Peyer's patch (tissue), 4 donors: Measurements from ENCODE around the gene FBN3.

Experiments
- POLR2A ChIP-seq, 2 donors: fragments of 450-650 bp; IDR thresholded peaks; one replicate each; pipeline ENCODE4 v1.5.1; 2017; ENCODE audit warnings: antibody characterized with exemption in 2 of 2, mild to moderate bottlenecking in 2 of 2, moderate library complexity in 2 of 2
- TF ChIP-seq, protein P1 (sequence below), 6 experiments: fragments of 450-650 bp in 4 of 6; fragments of 200-600 bp in 2 of 6; sonication (generic) in 1 of 6; IDR thresholded peaks; one replicate each; pipeline ENCODE4 v1.5.1; 2017 to 2019; ENCODE audit warnings: antibody characterized with exemption in 6 of 6, mild to moderate bottlenecking in 3 of 6, moderate library complexity in 1 of 6

DNA sequence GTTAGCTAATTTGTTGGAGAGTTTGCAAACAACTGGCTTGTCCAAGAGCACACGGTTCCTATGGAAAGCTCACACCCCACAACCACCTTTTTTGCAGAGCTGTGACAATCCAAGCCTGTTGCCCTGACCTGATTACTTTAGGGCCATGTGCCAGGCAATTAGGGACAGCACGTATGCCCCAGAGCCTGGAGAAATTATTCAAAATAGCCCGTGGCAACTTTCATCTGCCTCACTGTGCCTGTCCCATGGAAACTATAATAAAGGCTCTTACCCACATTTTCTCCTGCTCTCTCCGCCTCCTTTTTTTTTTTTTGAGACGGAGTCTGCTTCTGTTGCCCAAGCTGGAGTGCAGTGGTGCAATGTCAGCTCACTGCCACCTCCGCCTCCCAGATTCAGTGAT is 18.6 kb upstream of the FBN3 start:
- TF ChIP-seq, protein P1, sequence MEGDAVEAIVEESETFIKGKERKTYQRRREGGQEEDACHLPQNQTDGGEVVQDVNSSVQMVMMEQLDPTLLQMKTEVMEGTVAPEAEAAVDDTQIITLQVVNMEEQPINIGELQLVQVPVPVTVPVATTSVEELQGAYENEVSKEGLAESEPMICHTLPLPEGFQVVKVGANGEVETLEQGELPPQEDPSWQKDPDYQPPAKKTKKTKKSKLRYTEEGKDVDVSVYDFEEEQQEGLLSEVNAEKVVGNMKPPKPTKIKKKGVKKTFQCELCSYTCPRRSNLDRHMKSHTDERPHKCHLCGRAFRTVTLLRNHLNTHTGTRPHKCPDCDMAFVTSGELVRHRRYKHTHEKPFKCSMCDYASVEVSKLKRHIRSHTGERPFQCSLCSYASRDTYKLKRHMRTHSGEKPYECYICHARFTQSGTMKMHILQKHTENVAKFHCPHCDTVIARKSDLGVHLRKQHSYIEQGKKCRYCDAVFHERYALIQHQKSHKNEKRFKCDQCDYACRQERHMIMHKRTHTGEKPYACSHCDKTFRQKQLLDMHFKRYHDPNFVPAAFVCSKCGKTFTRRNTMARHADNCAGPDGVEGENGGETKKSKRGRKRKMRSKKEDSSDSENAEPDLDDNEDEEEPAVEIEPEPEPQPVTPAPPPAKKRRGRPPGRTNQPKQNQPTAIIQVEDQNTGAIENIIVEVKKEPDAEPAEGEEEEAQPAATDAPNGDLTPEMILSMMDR (IDR thresholded peaks at IDR 0.05), result no peak
- no peak for TF ChIP-seq POLR2A (IDR thresholded peaks at IDR 0.05)
